Neural progenitor cell (in vitro differentiated cells): ENCODE results near the gene STRN3. TPM values are rescaled to one million over a fixed set of nuclear protein-coding genes. Genes with fewer than 3 reads are reported as not detected.

ENCODE experiments used
- DNase-seq: peaks from one replicate; pipeline ENCODE4 v3.0.0-alpha.2; 2016; ENCODE audit warnings: low spot score
- H2AFZ ChIP-seq: fragments of 200-600 bp; sonication (generic); replicated peaks from 2 replicates; pipeline ENCODE4 v1.6.1; 2016; ENCODE audit warnings: antibody characterized with exemption
- H3F3A ChIP-seq: fragments of 200-600 bp; sonication (generic); 2 replicates; pipeline ENCODE4 v1.6.1; 2016; ENCODE audit warnings: antibody characterized with exemption, low read depth
- H3K27ac ChIP-seq: fragments of 200-600 bp; sonication (generic); 2 replicates; pipeline ENCODE4 v1.5.1; 2016; ENCODE audit warnings: mild to moderate bottlenecking
- H3K27me3 ChIP-seq: fragments of 200-600 bp; sonication (generic); 2 replicates; pipeline ENCODE4 v1.6.1; 2016; ENCODE audit warnings: mild to moderate bottlenecking, moderate library complexity
- H3K36me3 ChIP-seq: fragments of 200-600 bp; sonication (generic); 2 replicates; pipeline ENCODE4 v1.5.1; 2016
- H3K4me1 ChIP-seq: fragments of 200-600 bp; sonication (generic); 2 replicates; pipeline ENCODE4 v1.6.1; 2016; ENCODE audit warnings: mixed run types
- H3K4me2 ChIP-seq: fragments of 200-600 bp; sonication (generic); 2 replicates; pipeline ENCODE4 v1.6.1; 2016
- H3K4me3 ChIP-seq: fragments of 200-600 bp; sonication (generic); 2 replicates; pipeline ENCODE4 v1.5.1; 2016
- H3K79me2 ChIP-seq: fragments of 200-600 bp; sonication (generic); 2 replicates; pipeline ENCODE4 v1.6.1; 2016; ENCODE audit warnings: low read depth
- H3K9ac ChIP-seq: fragments of 200-600 bp; sonication (generic); 2 replicates; pipeline ENCODE4 v1.6.1; 2016
- H3K9me3 ChIP-seq: fragments of 200-600 bp; sonication (generic); 2 replicates; pipeline ENCODE4 v1.5.1; 2016; ENCODE audit warnings: low read depth
- H4K20me1 ChIP-seq: fragments of 200-600 bp; sonication (generic); 2 replicates; pipeline ENCODE4 v1.6.1; 2016; ENCODE audit warnings: low read depth
- H3K27ac Mint-ChIP-seq: 3 replicates; pipeline ENCODE4 v1.8.0; 2021; ENCODE audit warnings: mixed read lengths
- H3K27me3 Mint-ChIP-seq: 2 replicates; pipeline ENCODE4 v1.8.0; 2022; ENCODE audit warnings: low read depth, mild to moderate bottlenecking, inconsistent platforms, moderate library complexity, mixed read lengths; ENCODE audit not compliant: insufficient read depth
- H3K36me3 Mint-ChIP-seq: 3 replicates; pipeline ENCODE4 v1.8.0; 2021; ENCODE audit warnings: mixed read lengths
- H3K4me1 Mint-ChIP-seq: 3 replicates; pipeline ENCODE4 v1.8.0; 2021; ENCODE audit warnings: mixed read lengths
- H3K4me3 Mint-ChIP-seq: 3 replicates; pipeline ENCODE4 v1.8.0; 2021; ENCODE audit warnings: mild to moderate bottlenecking, moderate library complexity, mixed read lengths
- H3K9me3 Mint-ChIP-seq: 3 replicates; pipeline ENCODE4 v1.8.0; 2020; ENCODE audit warnings: mixed read lengths
- CTCF ChIP-seq: fragments of 200-600 bp; sonication (generic); IDR thresholded peaks from 2 replicates; pipeline ENCODE4 v1.5.1; 2017; ENCODE audit warnings: antibody characterized with exemption, mild to moderate bottlenecking
- EZH2 ChIP-seq: fragments of 200-600 bp; sonication (generic); IDR thresholded peaks from 2 replicates; pipeline ENCODE4 v1.6.1; 2017; ENCODE audit warnings: antibody characterized with exemption, mild to moderate bottlenecking, moderate library complexity
- EZH2phosphoT487 ChIP-seq: fragments of 200-600 bp; sonication (generic); IDR thresholded peaks from 2 replicates; pipeline ENCODE4 v1.6.1; 2017; ENCODE audit warnings: antibody characterized with exemption
- total RNA-seq: library from RNA; depleted of rRNA; stranded (reverse); fragments of >200 nt; gene quantifications from 2 replicates; pipeline ENCODE4 v1.2.3, GENCODE V29; 2015; ENCODE audit warnings: low replicate concordance

STRN3 gene
- total RNA-seq, 1 donor from 2014 or later = 104 TPM

GRCh38 chr14:30883508-30884294 is 142.5 kb downstream of the STRN3 start:
- TF ChIP-seq EZH2 (no peak), EZH2phosphoT487 (no peak), CTCF (no peak)
- no peak overlapping the region for H3K4me3 ChIP-seq
- H3F3A ChIP-seq = no peaks in the 10 kb centered on the region
- no peak overlapping the region for H2AFZ ChIP-seq
- H3K36me3 ChIP-seq = no peaks in the 10 kb centered on the region
- Mint-ChIP-seq H3K27me3 (no peaks in the 10 kb centered on the region), H3K9me3 (no peaks in the 10 kb centered on the region), H3K4me1 (no peaks in the 10 kb centered on the region), H3K36me3 (no peaks in the 10 kb centered on the region), H3K27ac (no peak overlapping the region), H3K4me3 (no peak overlapping the region)
- H3K4me1 ChIP-seq = no peaks in the 10 kb centered on the region
- no peak overlapping the region for H3K4me2 ChIP-seq
- no peak overlapping the region for H3K9ac ChIP-seq
- DNase-seq = no peak
- no peaks in the 10 kb centered on the region for H4K20me1 ChIP-seq
- no peaks in the 10 kb centered on the region for H3K9me3 ChIP-seq
- no peaks in the 10 kb centered on the region for H3K27me3 ChIP-seq
- no peaks in the 10 kb centered on the region for H3K79me2 ChIP-seq
- H3K27ac ChIP-seq = no peak overlapping the region

- Mint-ChIP-seq H3K27me3 (no peaks in the 10 kb centered on the region), H3K36me3 (no peaks in the 10 kb centered on the region), H3K9me3 (no peaks in the 10 kb centered on the region), H3K27ac (no peak overlapping the region), H3K4me3 (no peak overlapping the region), H3K4me1 (no peaks in the 10 kb centered on the region)
- no peaks in the 10 kb centered on the region for H3K79me2 ChIP-seq
- DNase-seq = no peak
- H3K9me3 ChIP-seq = no peaks in the 10 kb centered on the region
- H3K27me3 ChIP-seq = no peaks in the 10 kb centered on the region
- TF ChIP-seq CTCF (no peak), EZH2 (no peak), EZH2phosphoT487 (no peak)
- H2AFZ ChIP-seq = no peak overlapping the region
- no peaks in the 10 kb centered on the region for H4K20me1 ChIP-seq
- H3K36me3 ChIP-seq = no peaks in the 10 kb centered on the region
- no peaks in the 10 kb centered on the region for H3F3A ChIP-seq
- H3K9ac ChIP-seq = no peak overlapping the region
- H3K4me3 ChIP-seq = no peak overlapping the region
- no peak overlapping the region for H3K4me2 ChIP-seq
- no peak overlapping the region for H3K27ac ChIP-seq
- no peaks in the 10 kb centered on the region for H3K4me1 ChIP-seq
Measured at GRCh38 chr14:30882431-30882830, 143.7 kb downstream of the STRN3 start.

GRCh38 chr14:30876692-30877091 is 149.5 kb downstream of the STRN3 start:
- no peak overlapping the region for H2AFZ ChIP-seq
- peaks cover 11% of the 10 kb centered on the region for H3K4me1 ChIP-seq
- no peaks in the 10 kb centered on the region for H4K20me1 ChIP-seq
- H3K36me3 ChIP-seq = no peaks in the 10 kb centered on the region
- H3K79me2 ChIP-seq = no peaks in the 10 kb centered on the region
- DNase-seq = no peak
- no peak overlapping the region for H3K4me2 ChIP-seq
- H3K27ac ChIP-seq = no peak overlapping the region
- peaks cover 49% of the 10 kb centered on the region for H3K27me3 ChIP-seq
- TF ChIP-seq CTCF (no peak), EZH2 (no peak), EZH2phosphoT487 (no peak)
- no peaks in the 10 kb centered on the region for H3K9me3 ChIP-seq
- Mint-ChIP-seq H3K27ac (no peak overlapping the region), H3K36me3 (peaks cover 1% of the 10 kb centered on the region), H3K4me1 (peaks cover 11% of the 10 kb centered on the region), H3K9me3 (no peaks in the 10 kb centered on the region), H3K4me3 (no peak overlapping the region), H3K27me3 (peaks cover 27% of the 10 kb centered on the region)
- H3F3A ChIP-seq = peaks cover 13% of the 10 kb centered on the region
- no peak overlapping the region for H3K4me3 ChIP-seq
- no peak overlapping the region for H3K9ac ChIP-seq
